ENCODE results near the gene BOLA3. TPM values are rescaled to one million over a fixed set of nuclear protein-coding genes. Genes with fewer than 3 reads are reported as not detected.

The BOLA3 gene
- total RNA-seq = 10 to 100 TPM; 27.1 to 42.6 (median 30.2) TPM

GRCh38 chr2:74147727-74148456 is at the start of gene BOLA3:
TSS of gene BOLA3 (minus strand) at chr2:74147912. CDS start at chr2:74147874, 38 bp downstream.
- H3K27me3 ChIP-seq = no peaks in the 10 kb centered on the region
- intact Hi-C loops (cut with DNase I; ENCODE audit: low total_unique reads) = no loop called here
- H3K4me1 ChIP-seq = peaks cover 8 to 9% of the 10 kb centered on the region in 2 donors
- no peaks in the 10 kb centered on the region for H3K9me3 ChIP-seq
- TF ChIP-seq POLR2AphosphoS5 (IDR thresholded peaks at IDR 0.05) = peak in 1 of 3 donors; percentile 25
- TF ChIP-seq POLR2A (IDR thresholded peaks at IDR 0.05) = no peak
- TF ChIP-seq CTCF (IDR thresholded peaks at IDR 0.05) = peak in 2 of 3 donors; percentile 21 to 46
- H3K4me3 ChIP-seq = peak within 1 kb of the TSS; percentile 81 to 87 (median 82)
- no peaks in the 10 kb centered on the region for H3K36me3 ChIP-seq
- peak within 1 kb of the TSS; percentile 68 to 71 for H3K27ac ChIP-seq
- peak; percentile 61 to 84 for DNase-seq (ENCODE audit: low spot score in 2 of 2)

- no peaks in the 10 kb centered on the region for H3K27me3 ChIP-seq
- no peak overlapping the region for H3K4me3 ChIP-seq
- no peaks in the 10 kb centered on the region for H3K9me3 ChIP-seq
- no peak for DNase-seq (ENCODE audit: low spot score in 2 of 2)
- TF ChIP-seq POLR2A (IDR thresholded peaks at IDR 0.05) = no peak
- no peak for TF ChIP-seq POLR2AphosphoS5 (IDR thresholded peaks at IDR 0.05)
- no peak for TF ChIP-seq CTCF (IDR thresholded peaks at IDR 0.05)
- no peaks in the 10 kb centered on the region for H3K36me3 ChIP-seq
- no peaks in the 10 kb centered on the region for H3K4me1 ChIP-seq
- H3K27ac ChIP-seq = no peak overlapping the region
- intact Hi-C loops (cut with DNase I; ENCODE audit: low total_unique reads) = no loop called here
Observed at GRCh38 chr2:74197049-74197448, 49.3 kb upstream of the BOLA3 start.

GRCh38 chr2:74194799-74195198 is 47.1 kb upstream of the BOLA3 start:
- Histone ChIP-seq H3K4me3 (no peak overlapping the region), H3K9me3 (no peaks in the 10 kb centered on the region), H3K27me3 (no peaks in the 10 kb centered on the region), H3K27ac (no peak overlapping the region), H3K36me3 (no peaks in the 10 kb centered on the region), H3K4me1 (no peaks in the 10 kb centered on the region)
- no peak for TF ChIP-seq CTCF (IDR thresholded peaks at IDR 0.05)
- TF ChIP-seq POLR2AphosphoS5 (IDR thresholded peaks at IDR 0.05) = no peak
- no peak for TF ChIP-seq POLR2A (IDR thresholded peaks at IDR 0.05)
- DNase-seq (ENCODE audit: low spot score in 2 of 2) = no peak
- intact Hi-C loops (cut with DNase I; ENCODE audit: low total_unique reads) = no loop called here

GRCh38 chr2:74191596-74192380 is 44.1 kb upstream of the BOLA3 start:
- intact Hi-C loops (cut with DNase I; ENCODE audit: low total_unique reads) = no loop called here
- TF ChIP-seq CTCF (IDR thresholded peaks at IDR 0.05) (no peak), POLR2AphosphoS5 (IDR thresholded peaks at IDR 0.05) (no peak), POLR2A (IDR thresholded peaks at IDR 0.05) (no peak)
- Histone ChIP-seq H3K9me3 (no peaks in the 10 kb centered on the region), H3K4me3 (no peak overlapping the region), H3K27me3 (no peaks in the 10 kb centered on the region), H3K27ac (no peak overlapping the region), H3K36me3 (no peaks in the 10 kb centered on the region), H3K4me1 (no peaks in the 10 kb centered on the region)
- DNase-seq (ENCODE audit: low spot score in 2 of 2) = no peak

GRCh38 chr2:74188696-74189095 is 41.0 kb upstream of the BOLA3 start:
- Histone ChIP-seq H3K4me3 (no peak overlapping the region), H3K36me3 (no peaks in the 10 kb centered on the region), H3K4me1 (no peaks in the 10 kb centered on the region), H3K27ac (no peak overlapping the region), H3K9me3 (no peaks in the 10 kb centered on the region), H3K27me3 (no peaks in the 10 kb centered on the region)
- intact Hi-C loops (cut with DNase I; ENCODE audit: low total_unique reads) = no loop called here
- TF ChIP-seq CTCF (IDR thresholded peaks at IDR 0.05) (no peak), POLR2A (IDR thresholded peaks at IDR 0.05) (no peak), POLR2AphosphoS5 (IDR thresholded peaks at IDR 0.05) (no peak)
- DNase-seq (ENCODE audit: low spot score in 2 of 2) = no peak
